ENCODE results near the gene ETS1. TPM values are rescaled to one million over a fixed set of nuclear protein-coding genes. Genes with fewer than 3 reads are reported as not detected.

The ETS1 gene
- polyA plus RNA-seq, 1 donor from 2014 or later = 0.42 TPM

- H3K4me3 ChIP-seq (ENCODE audit: low read length) = no peak overlapping the region
- no peaks in the 10 kb centered on the region for H3K36me3 ChIP-seq (ENCODE audit: insufficient read depth, low read length)
- no peaks in the 10 kb centered on the region for H3K9me3 ChIP-seq (ENCODE audit: low read length)
- TF ChIP-seq RAD21 (conservative IDR thresholded peaks at IDR 0.05) (no peak), SMC3 (conservative IDR thresholded peaks at IDR 0.05; ENCODE audit: poor library complexity) (no peak), MXI1 (conservative IDR thresholded peaks at IDR 0.05; ENCODE audit: poor library complexity, severe bottlenecking) (no peak), EZH2 (IDR thresholded peaks at IDR 0.05; ENCODE audit: borderline replicate concordance, insufficient read depth, low read length, poor library complexity, severe bottlenecking) (no peak), POLR2AphosphoS5 (IDR thresholded peaks at IDR 0.05) (no peak)
- TF ChIP-seq, protein P1, sequence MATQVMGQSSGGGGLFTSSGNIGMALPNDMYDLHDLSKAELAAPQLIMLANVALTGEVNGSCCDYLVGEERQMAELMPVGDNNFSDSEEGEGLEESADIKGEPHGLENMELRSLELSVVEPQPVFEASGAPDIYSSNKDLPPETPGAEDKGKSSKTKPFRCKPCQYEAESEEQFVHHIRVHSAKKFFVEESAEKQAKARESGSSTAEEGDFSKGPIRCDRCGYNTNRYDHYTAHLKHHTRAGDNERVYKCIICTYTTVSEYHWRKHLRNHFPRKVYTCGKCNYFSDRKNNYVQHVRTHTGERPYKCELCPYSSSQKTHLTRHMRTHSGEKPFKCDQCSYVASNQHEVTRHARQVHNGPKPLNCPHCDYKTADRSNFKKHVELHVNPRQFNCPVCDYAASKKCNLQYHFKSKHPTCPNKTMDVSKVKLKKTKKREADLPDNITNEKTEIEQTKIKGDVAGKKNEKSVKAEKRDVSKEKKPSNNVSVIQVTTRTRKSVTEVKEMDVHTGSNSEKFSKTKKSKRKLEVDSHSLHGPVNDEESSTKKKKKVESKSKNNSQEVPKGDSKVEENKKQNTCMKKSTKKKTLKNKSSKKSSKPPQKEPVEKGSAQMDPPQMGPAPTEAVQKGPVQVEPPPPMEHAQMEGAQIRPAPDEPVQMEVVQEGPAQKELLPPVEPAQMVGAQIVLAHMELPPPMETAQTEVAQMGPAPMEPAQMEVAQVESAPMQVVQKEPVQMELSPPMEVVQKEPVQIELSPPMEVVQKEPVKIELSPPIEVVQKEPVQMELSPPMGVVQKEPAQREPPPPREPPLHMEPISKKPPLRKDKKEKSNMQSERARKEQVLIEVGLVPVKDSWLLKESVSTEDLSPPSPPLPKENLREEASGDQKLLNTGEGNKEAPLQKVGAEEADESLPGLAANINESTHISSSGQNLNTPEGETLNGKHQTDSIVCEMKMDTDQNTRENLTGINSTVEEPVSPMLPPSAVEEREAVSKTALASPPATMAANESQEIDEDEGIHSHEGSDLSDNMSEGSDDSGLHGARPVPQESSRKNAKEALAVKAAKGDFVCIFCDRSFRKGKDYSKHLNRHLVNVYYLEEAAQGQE (IDR thresholded peaks at IDR 0.05; ENCODE audit: borderline replicate concordance) = no peak
- TF ChIP-seq, protein P2, sequence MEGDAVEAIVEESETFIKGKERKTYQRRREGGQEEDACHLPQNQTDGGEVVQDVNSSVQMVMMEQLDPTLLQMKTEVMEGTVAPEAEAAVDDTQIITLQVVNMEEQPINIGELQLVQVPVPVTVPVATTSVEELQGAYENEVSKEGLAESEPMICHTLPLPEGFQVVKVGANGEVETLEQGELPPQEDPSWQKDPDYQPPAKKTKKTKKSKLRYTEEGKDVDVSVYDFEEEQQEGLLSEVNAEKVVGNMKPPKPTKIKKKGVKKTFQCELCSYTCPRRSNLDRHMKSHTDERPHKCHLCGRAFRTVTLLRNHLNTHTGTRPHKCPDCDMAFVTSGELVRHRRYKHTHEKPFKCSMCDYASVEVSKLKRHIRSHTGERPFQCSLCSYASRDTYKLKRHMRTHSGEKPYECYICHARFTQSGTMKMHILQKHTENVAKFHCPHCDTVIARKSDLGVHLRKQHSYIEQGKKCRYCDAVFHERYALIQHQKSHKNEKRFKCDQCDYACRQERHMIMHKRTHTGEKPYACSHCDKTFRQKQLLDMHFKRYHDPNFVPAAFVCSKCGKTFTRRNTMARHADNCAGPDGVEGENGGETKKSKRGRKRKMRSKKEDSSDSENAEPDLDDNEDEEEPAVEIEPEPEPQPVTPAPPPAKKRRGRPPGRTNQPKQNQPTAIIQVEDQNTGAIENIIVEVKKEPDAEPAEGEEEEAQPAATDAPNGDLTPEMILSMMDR (IDR thresholded peaks at IDR 0.05; ENCODE audit: poor library complexity, severe bottlenecking) = no peak
- H4K20me1 ChIP-seq (ENCODE audit: insufficient read depth) = no peaks in the 10 kb centered on the region
- no peaks in the 10 kb centered on the region for H3K9me2 ChIP-seq (ENCODE audit: insufficient read depth, low read length)
- no peaks in the 10 kb centered on the region for H3F3A ChIP-seq (ENCODE audit: insufficient read depth, low read length, poor library complexity, severe bottlenecking)
- no peak overlapping the region for H3K27ac ChIP-seq (ENCODE audit: low read length)
- H3K4me2 ChIP-seq (ENCODE audit: low read length) = no peak overlapping the region
- H2AFZ ChIP-seq (ENCODE audit: low read depth, low read length) = no peak overlapping the region
- no peak overlapping the region for H3K9ac ChIP-seq (ENCODE audit: low read length)
- H3K79me2 ChIP-seq (replicated peaks; ENCODE audit: insufficient read depth, low read length) = no peaks in the 10 kb centered on the region
- no peaks in the 10 kb centered on the region for H3K27me3 ChIP-seq (ENCODE audit: insufficient read depth, low read depth, low read length)
Measured at GRCh38 chr11:128467041-128467440, 120.3 kb downstream of the ETS1 start.

- Histone ChIP-seq H3K27me3 (ENCODE audit: insufficient read depth, low read depth, low read length) (no peaks in the 10 kb centered on the region), H3K79me2 (replicated peaks; ENCODE audit: insufficient read depth, low read length) (no peaks in the 10 kb centered on the region), H3F3A (ENCODE audit: insufficient read depth, low read length, poor library complexity, severe bottlenecking) (no peaks in the 10 kb centered on the region), H3K36me3 (ENCODE audit: insufficient read depth, low read length) (no peaks in the 10 kb centered on the region), H2AFZ (ENCODE audit: low read depth, low read length) (no peak overlapping the region), H3K4me2 (ENCODE audit: low read length) (no peak overlapping the region), H4K20me1 (ENCODE audit: insufficient read depth) (no peaks in the 10 kb centered on the region), H3K9me2 (ENCODE audit: insufficient read depth, low read length) (no peaks in the 10 kb centered on the region), H3K9me3 (ENCODE audit: low read length) (no peaks in the 10 kb centered on the region), H3K9ac (ENCODE audit: low read length) (no peak overlapping the region), H3K27ac (ENCODE audit: low read length) (no peak overlapping the region), H3K4me3 (ENCODE audit: low read length) (no peak overlapping the region)
- TF ChIP-seq EP300 (conservative IDR thresholded peaks at IDR 0.05; ENCODE audit: poor library complexity, severe bottlenecking) = no peak
- TF ChIP-seq POLR2AphosphoS5 (IDR thresholded peaks at IDR 0.05) = no peak
- TF ChIP-seq SMC3 (conservative IDR thresholded peaks at IDR 0.05; ENCODE audit: poor library complexity) = no peak
- TF ChIP-seq RAD21 (conservative IDR thresholded peaks at IDR 0.05) = no peak
- no peak for TF ChIP-seq MXI1 (conservative IDR thresholded peaks at IDR 0.05; ENCODE audit: poor library complexity, severe bottlenecking)
- no peak for TF ChIP-seq TAF1 (IDR thresholded peaks at IDR 0.05; ENCODE audit: low read depth)
Measured at GRCh38 chr11:128465946-128466705, 121.2 kb downstream of the ETS1 start.
